ENCODE measurements around the gene PI4KA.
"Not testable (repeated sequence)": the region's sequence is repeated elsewhere in the genome, so short reads cannot be mapped to it uniquely, and the experiment has no call there.

The PI4KA gene

DNA sequence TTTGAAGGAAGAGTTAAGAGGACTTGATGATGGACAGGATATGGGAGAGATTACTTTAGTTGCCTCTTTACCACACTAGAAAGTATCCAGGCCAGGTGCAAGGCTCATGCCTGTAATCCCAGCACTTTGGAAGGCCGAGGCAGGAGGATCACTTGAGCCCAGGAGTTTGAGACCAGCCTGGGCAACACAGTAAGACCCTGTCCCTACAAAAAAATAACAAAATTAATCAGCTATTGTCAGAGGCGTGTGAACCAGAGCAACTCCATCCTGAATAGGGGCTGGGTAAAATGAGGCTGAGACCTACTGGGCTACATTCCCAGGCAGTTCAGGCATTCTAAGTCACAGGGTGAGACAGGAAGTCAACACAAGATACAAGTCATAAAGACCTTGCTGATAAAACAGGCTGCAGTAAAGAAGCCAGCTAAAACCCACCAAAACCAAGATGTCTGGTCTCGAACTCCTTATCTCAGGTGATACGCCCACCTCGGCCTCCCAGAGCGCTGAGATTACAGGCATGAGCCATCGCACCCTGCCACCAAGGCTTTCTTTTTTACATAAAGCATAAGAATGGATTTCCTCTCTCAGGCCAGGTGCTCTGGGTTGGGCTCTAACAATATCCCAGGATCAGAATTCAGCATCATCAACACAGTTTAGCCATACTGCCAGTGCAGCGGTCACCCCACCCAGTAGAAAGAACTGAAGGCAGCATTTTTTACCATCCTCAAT is 17.8 kb downstream of the PI4KA start:
- H3K27ac ChIP-seq, result no peak overlapping the region
- TF ChIP-seq, protein P1, sequence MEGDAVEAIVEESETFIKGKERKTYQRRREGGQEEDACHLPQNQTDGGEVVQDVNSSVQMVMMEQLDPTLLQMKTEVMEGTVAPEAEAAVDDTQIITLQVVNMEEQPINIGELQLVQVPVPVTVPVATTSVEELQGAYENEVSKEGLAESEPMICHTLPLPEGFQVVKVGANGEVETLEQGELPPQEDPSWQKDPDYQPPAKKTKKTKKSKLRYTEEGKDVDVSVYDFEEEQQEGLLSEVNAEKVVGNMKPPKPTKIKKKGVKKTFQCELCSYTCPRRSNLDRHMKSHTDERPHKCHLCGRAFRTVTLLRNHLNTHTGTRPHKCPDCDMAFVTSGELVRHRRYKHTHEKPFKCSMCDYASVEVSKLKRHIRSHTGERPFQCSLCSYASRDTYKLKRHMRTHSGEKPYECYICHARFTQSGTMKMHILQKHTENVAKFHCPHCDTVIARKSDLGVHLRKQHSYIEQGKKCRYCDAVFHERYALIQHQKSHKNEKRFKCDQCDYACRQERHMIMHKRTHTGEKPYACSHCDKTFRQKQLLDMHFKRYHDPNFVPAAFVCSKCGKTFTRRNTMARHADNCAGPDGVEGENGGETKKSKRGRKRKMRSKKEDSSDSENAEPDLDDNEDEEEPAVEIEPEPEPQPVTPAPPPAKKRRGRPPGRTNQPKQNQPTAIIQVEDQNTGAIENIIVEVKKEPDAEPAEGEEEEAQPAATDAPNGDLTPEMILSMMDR (conservative IDR thresholded peaks at IDR 0.05), result no peak
- TF ChIP-seq ZFX (IDR thresholded peaks at IDR 0.05), result no peak

DNA sequence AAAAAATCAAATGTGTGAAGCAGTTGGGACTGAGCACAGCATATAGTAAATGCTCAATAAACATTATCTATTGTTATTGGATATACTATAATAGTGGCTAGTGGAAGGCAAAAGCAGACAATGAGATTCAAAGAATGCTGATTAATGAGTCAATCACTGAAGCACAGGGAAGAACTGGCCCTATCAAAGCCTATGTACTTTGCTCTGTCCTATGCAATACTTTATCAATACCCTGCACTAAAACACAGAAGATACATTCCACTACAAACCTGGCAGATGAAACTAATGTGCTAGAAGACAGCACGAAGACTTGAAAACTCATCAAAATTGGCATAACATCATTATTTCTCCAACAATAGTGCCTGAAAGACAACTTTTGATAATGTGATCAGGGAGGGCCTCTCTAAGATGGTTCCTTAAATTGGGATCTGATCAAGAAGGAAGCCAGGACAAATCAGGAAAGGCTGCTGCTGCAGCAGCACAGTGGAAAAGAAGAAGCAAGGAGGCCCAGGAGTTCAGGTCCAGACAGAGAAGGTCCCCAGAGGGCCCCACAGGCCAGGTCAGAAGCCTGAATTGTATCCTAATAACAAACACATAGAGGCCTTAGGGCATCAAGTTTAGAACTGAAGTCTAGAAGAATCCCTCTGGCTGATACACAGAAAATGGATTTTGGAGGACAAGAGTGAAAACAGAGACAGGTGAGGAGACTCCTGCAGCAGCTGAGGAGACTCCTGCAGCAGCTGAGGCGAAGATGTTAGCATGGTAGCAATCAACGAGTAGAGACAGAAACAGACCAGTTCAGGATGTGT is 18.6 kb downstream of the PI4KA start:
- H3K27ac ChIP-seq, result no peak overlapping the region
- TF ChIP-seq, protein P1 (conservative IDR thresholded peaks at IDR 0.05), result no peak
- no peak for TF ChIP-seq ZFX (IDR thresholded peaks at IDR 0.05)

DNA sequence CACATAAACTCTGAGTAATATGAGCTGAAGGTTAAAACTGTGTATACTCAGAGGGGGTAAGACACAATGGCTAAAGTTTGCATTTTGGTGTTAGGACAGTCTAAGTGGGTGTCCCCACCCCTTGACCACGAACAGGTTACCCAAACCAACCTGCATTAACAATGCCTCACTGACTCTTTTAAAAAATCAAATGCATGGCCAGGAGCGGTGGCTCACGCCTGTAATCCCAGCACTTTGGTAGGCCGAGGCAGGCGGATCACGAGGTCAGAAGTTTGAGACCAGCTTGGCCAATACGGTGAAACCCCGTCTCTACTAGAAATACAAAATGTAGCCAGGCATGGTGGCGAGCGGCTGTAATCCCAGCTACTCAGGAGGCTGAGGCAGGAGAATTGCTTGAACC is 19.3 kb downstream of the PI4KA start:
- H3K27ac ChIP-seq, result not testable (repeated sequence)

DNA sequence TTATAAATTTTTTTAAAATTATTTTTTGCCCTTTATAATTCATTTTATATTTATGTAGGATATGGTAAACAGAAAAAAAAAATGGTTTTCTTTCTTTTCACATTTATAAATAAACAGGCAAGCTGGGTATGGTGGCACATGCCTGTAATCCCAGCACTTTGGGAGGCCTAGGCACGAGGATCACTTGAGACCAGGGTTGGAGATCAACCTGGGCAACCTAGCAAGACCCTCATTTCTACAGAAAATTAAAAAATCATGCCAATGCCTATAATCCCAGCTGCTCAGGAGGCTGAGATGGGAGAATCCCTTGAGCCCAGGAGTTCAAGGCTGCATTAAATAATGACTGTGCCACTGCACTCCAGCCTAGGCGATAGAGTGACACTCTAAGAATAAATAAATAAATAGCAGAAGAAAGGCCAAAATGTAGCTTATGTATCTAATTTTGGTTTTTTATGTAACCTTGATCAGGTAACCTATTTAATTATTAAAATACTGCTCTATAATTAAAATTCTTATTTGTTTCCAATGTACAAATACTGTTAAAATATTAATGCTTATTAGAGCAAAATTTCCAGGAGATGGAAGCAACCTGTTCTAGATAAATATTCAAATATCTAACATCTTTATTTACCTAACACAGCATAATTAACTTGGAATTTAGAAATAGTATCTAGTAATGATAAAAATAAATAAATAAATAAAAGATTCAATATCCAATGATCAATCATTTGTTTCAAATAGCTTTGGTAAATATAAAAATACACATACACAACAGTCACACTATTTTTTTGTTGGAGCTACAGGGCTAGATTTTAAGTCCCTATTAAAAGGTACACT is 21.4 kb downstream of the PI4KA start:
- H3K27ac ChIP-seq, result no peak overlapping the region
- TF ChIP-seq, protein P1 (conservative IDR thresholded peaks at IDR 0.05), result no peak
- no peak for TF ChIP-seq ZFX (IDR thresholded peaks at IDR 0.05)

DNA sequence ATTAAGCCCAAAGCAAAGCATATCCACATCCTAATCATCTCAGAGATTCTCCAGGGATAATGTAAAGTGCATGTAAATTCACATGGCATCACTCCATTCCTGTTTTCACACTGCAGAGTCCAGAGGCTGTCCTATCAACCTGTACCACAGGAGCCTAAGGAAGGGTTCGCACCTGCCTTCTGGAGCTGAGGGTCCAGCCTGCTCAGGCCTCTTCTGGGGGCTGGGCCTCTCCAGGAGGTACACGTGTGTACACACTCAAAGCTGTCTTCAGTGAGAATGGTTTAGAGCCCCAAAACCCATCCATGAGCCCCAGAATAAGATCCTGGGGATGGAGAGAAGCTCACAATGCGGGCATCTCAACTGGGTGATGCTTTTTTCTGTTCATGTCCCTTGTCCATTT is 23.9 kb downstream of the PI4KA start:
- no peak for TF ChIP-seq ZFX (IDR thresholded peaks at IDR 0.05)
- TF ChIP-seq, protein P1 (conservative IDR thresholded peaks at IDR 0.05), result no peak
- no peak overlapping the region for H3K27ac ChIP-seq

DNA sequence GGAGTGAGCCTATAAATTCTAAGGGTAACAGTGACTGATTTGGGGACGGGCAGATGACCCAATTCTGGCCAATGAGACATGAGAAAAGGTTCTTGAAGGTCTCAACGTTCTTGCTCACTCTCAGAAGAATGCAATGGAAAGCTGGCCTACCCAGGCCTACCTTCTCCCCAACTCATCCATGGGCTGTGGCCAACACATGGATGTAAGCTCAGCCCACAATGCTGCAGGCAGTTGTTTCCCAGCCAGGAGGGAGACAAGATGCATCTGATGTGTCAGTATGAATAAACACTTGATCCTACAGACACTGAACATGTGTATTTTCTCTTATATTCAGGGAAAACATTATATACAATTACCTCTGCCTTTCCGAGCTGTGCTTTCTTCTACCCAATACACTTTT is 24.4 kb downstream of the PI4KA start:
- TF ChIP-seq, protein P1 (conservative IDR thresholded peaks at IDR 0.05), result no peak
- TF ChIP-seq ZFX (IDR thresholded peaks at IDR 0.05), result no peak
- no peak overlapping the region for H3K27ac ChIP-seq

DNA sequence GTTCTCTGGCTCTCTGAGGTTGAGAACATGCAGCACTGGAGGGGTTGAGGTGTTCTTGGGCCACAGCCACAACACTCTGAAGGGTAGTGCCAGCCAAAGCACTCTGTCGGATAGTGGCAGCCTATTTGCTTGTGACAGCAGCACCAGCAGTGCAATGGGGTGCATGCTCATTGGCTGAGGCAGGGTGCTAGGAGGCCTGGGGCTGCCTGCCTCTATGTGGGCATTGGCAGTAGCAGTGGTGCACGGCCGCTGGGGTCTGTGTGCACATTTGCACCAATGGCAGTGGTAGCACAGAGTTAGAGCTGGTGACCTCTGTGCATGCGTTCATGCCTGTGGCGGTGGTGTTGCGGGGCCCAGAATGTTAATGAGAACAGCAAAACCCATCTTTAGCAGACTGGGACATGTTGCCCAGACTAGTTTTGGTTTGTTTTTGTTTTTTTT is 25.4 kb downstream of the PI4KA start:
- no peak for TF ChIP-seq ZFX (IDR thresholded peaks at IDR 0.05)
- TF ChIP-seq, protein P1 (conservative IDR thresholded peaks at IDR 0.05), result no peak
- no peak overlapping the region for H3K27ac ChIP-seq

All from C4-2B (cell line).